T-helper 1 cell treated with Interleukin-12 subunit alpha and Interleukin-12 subunit beta and Interleukin-4 antibody, amounts not matched to agents 30 μg/mL and 1 μg/mL, for 36 hours (primary cell): Measurements from ENCODE around the gene PLP2.
"Not testable (repeated sequence)": the region's sequence is repeated elsewhere in the genome, so short reads cannot be mapped to it uniquely, and the experiment has no call there.

ENCODE experiments used
- H3K27ac Mint-ChIP-seq: one replicate; pipeline ENCODE4 v1.8.0; 2021; ENCODE audit warnings: mild to moderate bottlenecking, mixed read lengths
- H3K27me3 Mint-ChIP-seq: one replicate; pipeline ENCODE4 v1.8.0; 2021; ENCODE audit warnings: low read depth, mixed read lengths
- H3K36me3 Mint-ChIP-seq: one replicate; pipeline ENCODE4 v1.8.0; 2021; ENCODE audit warnings: low read depth, mixed read lengths
- H3K4me1 Mint-ChIP-seq: one replicate; pipeline ENCODE4 v1.8.0; 2021; ENCODE audit warnings: low read depth, mixed read lengths
- H3K4me3 Mint-ChIP-seq: one replicate; pipeline ENCODE4 v1.8.0; 2021; ENCODE audit warnings: mild to moderate bottlenecking, moderate library complexity, mixed read lengths
- H3K9me3 Mint-ChIP-seq: one replicate; pipeline ENCODE4 v1.8.0; 2021; ENCODE audit warnings: mixed read lengths

PLP2 gene

DNA sequence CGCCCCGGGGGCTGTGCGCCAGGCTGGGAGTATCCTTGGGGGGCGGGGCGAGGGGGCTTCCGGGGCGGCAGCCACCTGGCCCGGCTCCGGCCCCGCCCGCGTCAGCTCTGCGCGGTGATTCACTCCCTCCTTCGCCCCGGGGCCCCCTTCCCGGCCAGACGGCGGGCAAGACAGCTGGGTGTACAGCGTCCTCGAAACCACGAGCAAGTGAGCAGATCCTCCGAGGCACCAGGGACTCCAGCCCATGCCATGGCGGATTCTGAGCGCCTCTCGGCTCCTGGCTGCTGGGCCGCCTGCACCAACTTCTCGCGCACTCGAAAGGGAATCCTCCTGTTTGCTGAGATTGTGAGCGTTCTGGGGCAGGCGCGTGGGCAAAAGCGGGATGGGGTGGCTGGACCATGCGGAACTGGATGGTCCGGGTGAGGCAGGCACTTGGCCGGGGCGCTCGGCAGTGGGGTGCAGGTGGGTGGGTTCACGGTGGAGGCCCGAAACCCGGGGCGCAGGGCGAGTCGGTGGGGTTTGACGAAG lies at the start of gene PLP2:
Gene PLP2 (plus strand): TSS at position 147 of the 528 bp plus-strand sequence. CDS start 103 bp downstream, at position 250.
- peak within 1 kb of the TSS; percentile 86 for H3K4me3 Mint-ChIP-seq
- H3K36me3 Mint-ChIP-seq = peaks cover 15% of the 10 kb centered on the region
- H3K27me3 Mint-ChIP-seq = no peaks in the 10 kb centered on the region
- peaks cover 23% of the 10 kb centered on the region for H3K4me1 Mint-ChIP-seq
- H3K27ac Mint-ChIP-seq = peak within 1 kb of the TSS; percentile 75
- no peaks in the 10 kb centered on the region for H3K9me3 Mint-ChIP-seq

GRCh38 chrX:49122499-49122898 lies 49.2 kb upstream of the PLP2 start:
- peak overlapping the region; percentile 96 for H3K4me3 Mint-ChIP-seq
- H3K36me3 Mint-ChIP-seq = peaks cover 25% of the 10 kb centered on the region
- no peaks in the 10 kb centered on the region for H3K9me3 Mint-ChIP-seq
- peaks cover 19% of the 10 kb centered on the region for H3K4me1 Mint-ChIP-seq
- H3K27ac Mint-ChIP-seq = peak overlapping the region; percentile 24
- no peaks in the 10 kb centered on the region for H3K27me3 Mint-ChIP-seq

DNA sequence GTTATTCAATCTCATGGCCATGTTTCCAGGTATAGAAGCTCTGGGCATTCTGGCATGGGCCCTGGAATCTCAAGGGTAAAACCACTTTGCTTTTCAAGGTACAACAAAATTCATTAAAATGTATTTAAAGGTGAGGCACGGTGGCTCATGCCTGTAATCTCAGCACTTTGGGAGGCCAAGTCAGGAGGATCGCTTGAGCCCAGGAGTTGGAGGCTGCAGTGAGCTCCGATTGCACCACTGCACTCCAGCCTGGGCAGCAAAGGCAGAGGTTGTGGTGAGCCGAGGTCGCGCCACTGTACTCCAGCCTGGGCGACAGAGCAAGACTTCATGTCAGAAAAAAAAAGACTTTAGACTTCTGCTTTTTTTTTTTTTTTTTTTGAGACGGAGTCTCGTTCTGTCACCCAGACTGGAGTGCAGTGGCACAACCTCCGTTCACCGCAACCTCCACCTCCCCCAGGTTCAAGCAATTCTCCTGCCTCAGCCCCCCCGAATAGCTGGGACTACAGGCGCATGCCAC lies 43.9 kb upstream of the PLP2 start:
- not testable (repeated sequence) for H3K27ac Mint-ChIP-seq, H3K4me3 Mint-ChIP-seq, H3K27me3 Mint-ChIP-seq, H3K9me3 Mint-ChIP-seq, H3K36me3 Mint-ChIP-seq, H3K4me1 Mint-ChIP-seq

DNA sequence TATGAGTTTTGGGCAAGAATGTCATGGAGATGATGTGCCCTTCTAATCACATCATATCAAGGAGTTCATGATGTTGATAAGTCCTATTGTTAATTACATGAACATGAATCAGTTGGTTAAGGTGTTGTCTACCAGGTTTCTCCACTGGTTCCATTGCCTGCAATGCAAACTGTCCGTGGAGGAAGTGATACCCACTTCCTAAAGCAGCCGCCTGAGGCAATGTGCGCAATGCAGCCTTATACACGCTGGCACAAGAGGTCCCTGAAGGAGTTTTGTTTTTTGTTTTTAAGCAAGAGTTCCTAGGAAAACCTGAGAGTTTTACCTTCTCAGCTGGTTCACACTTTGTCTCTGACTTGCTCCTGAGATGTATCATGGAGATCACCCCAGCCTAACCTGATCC lies 42.3 kb upstream of the PLP2 start:
- Mint-ChIP-seq H3K27me3 (no peaks in the 10 kb centered on the region), H3K9me3 (no peaks in the 10 kb centered on the region), H3K27ac (no peak overlapping the region), H3K4me1 (peaks cover 2% of the 10 kb centered on the region), H3K36me3 (no peaks in the 10 kb centered on the region), H3K4me3 (no peak overlapping the region)

DNA sequence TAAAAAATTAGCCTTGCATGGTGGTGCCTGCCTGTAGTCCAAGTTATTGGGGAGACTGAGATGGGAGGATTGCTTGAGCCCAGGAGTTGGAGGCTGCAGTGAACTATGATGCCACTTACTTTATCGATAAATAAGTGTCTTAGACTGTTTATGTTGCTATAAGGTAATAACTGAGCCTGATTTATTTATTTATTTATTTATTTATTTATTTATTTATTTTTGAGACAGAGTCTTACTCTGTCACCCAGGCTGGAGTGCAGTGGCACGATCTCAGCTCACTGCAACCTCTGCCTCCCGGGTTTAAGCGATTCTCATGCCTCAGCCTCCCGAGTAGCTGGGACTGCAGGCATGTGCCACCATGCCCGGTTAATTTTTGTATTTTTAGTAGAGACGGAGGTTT lies 39.4 kb upstream of the PLP2 start:
- not testable (repeated sequence) for H3K36me3 Mint-ChIP-seq, H3K27me3 Mint-ChIP-seq, H3K4me3 Mint-ChIP-seq, H3K9me3 Mint-ChIP-seq, H3K27ac Mint-ChIP-seq, H3K4me1 Mint-ChIP-seq

- H3K9me3 Mint-ChIP-seq = no peaks in the 10 kb centered on the region
- H3K27ac Mint-ChIP-seq = no peak overlapping the region
- no peaks in the 10 kb centered on the region for H3K27me3 Mint-ChIP-seq
- H3K4me1 Mint-ChIP-seq = peaks cover 3% of the 10 kb centered on the region
- no peak overlapping the region for H3K4me3 Mint-ChIP-seq
- H3K36me3 Mint-ChIP-seq = peaks cover 2% of the 10 kb centered on the region
These were observed 37.9 kb upstream of the PLP2 start for GRCh38 chrX:49133759-49134158.

- Mint-ChIP-seq H3K36me3 (peaks cover 6% of the 10 kb centered on the region), H3K4me3 (no peak overlapping the region), H3K27ac (no peak overlapping the region), H3K4me1 (peaks cover 3% of the 10 kb centered on the region), H3K27me3 (no peaks in the 10 kb centered on the region), H3K9me3 (peaks cover 12% of the 10 kb centered on the region)
These were observed 34.2 kb upstream of the PLP2 start for GRCh38 chrX:49137492-49137891.

GRCh38 chrX:49139713-49140112 lies 32.0 kb upstream of the PLP2 start:
- Mint-ChIP-seq H3K36me3 (peaks cover 6% of the 10 kb centered on the region), H3K9me3 (peaks cover 12% of the 10 kb centered on the region), H3K4me1 (peaks cover 2% of the 10 kb centered on the region), H3K27me3 (no peaks in the 10 kb centered on the region), H3K4me3 (no peak overlapping the region), H3K27ac (no peak overlapping the region)

- not testable (repeated sequence) for H3K36me3 Mint-ChIP-seq, H3K4me3 Mint-ChIP-seq
- peaks cover 12% of the 10 kb centered on the region for H3K9me3 Mint-ChIP-seq
These were observed 29.4 kb upstream of the PLP2 start for GRCh38 chrX:49142264-49142663.

GRCh38 chrX:49143154-49143553 lies 28.5 kb upstream of the PLP2 start:
- not testable (repeated sequence) for H3K27me3 Mint-ChIP-seq, H3K4me3 Mint-ChIP-seq, H3K27ac Mint-ChIP-seq, H3K36me3 Mint-ChIP-seq, H3K4me1 Mint-ChIP-seq
- H3K9me3 Mint-ChIP-seq = peaks cover 12% of the 10 kb centered on the region

More at GRCh38 chrX:49142264-49142663, 29.4 kb upstream of the PLP2 start:
- not testable (repeated sequence) for H3K4me1 Mint-ChIP-seq, H3K27me3 Mint-ChIP-seq, H3K27ac Mint-ChIP-seq

- no peaks in the 10 kb centered on the region for H3K4me1 Mint-ChIP-seq
- no peaks in the 10 kb centered on the region for H3K27me3 Mint-ChIP-seq
- H3K9me3 Mint-ChIP-seq = no peaks in the 10 kb centered on the region
- H3K36me3 Mint-ChIP-seq = no peaks in the 10 kb centered on the region
- no peak overlapping the region for H3K27ac Mint-ChIP-seq
- no peak overlapping the region for H3K4me3 Mint-ChIP-seq
These were observed 24.4 kb upstream of the PLP2 start for GRCh38 chrX:49147282-49147681.

DNA sequence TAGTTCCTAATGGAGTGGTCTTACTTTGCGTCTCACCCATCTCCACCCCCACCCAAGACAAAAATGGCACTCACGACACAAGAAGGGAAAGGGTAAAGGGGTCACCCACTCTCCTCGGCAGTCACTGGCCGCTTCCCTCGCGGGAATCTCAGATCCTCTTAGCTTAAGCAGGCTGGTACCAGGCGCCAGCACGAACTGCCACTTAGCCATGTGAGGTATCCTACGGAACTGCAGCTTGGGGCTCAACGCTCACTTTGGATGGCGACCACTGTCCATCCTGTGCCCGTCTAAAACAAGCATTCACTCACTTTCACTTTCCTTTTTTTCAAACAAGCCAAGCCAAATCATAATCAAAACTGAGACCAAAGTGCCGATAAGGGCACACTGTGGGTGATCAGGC lies 23.8 kb upstream of the PLP2 start:
- Mint-ChIP-seq H3K9me3 (no peaks in the 10 kb centered on the region), H3K27me3 (no peaks in the 10 kb centered on the region), H3K4me3 (no peak overlapping the region), H3K27ac (no peak overlapping the region), H3K4me1 (no peaks in the 10 kb centered on the region), H3K36me3 (no peaks in the 10 kb centered on the region)

- H3K4me3 Mint-ChIP-seq, H3K4me1 Mint-ChIP-seq, H3K9me3 Mint-ChIP-seq, H3K27ac Mint-ChIP-seq, H3K27me3 Mint-ChIP-seq, H3K36me3 Mint-ChIP-seq: not testable (repeated sequence)
These were observed 23.2 kb upstream of the PLP2 start for GRCh38 chrX:49148390-49149100.

GRCh38 chrX:49149291-49149690 lies 22.4 kb upstream of the PLP2 start:
- H3K27ac Mint-ChIP-seq, H3K27me3 Mint-ChIP-seq, H3K4me1 Mint-ChIP-seq, H3K36me3 Mint-ChIP-seq, H3K4me3 Mint-ChIP-seq, H3K9me3 Mint-ChIP-seq: not testable (repeated sequence)

- Mint-ChIP-seq H3K36me3 (no peaks in the 10 kb centered on the region), H3K4me1 (peaks cover 14% of the 10 kb centered on the region), H3K27me3 (no peaks in the 10 kb centered on the region), H3K9me3 (no peaks in the 10 kb centered on the region), H3K4me3 (no peak overlapping the region), H3K27ac (no peak overlapping the region)
These were observed 18.2 kb upstream of the PLP2 start for GRCh38 chrX:49153467-49153866.
